CD8-positive, alpha-beta memory T cell (primary cell): ENCODE results near the gene NLRP9. TPM values are rescaled to one million over a fixed set of nuclear protein-coding genes. Genes with fewer than 3 reads are reported as not detected.

Source experiments
- CTCF ChIA-PET: fragments of 350-600 bp; sonication (Branson Sonifier 250); formaldehyde crosslinking; loops from one replicate; lab custom pipeline; 2021; ENCODE audit warnings: antibody characterized with exemption; lab: Charles Lee
- POLR2A ChIA-PET: fragments of 350-600 bp; sonication (Branson Sonifier 250); formaldehyde crosslinking; loops from one replicate; lab custom pipeline; 2021; ENCODE audit warnings: antibody characterized with exemption; lab: Charles Lee
- DNase-seq, 5 donors: peaks; one replicate each; pipeline versions ENCODE4 v3.0.0 to v3.0.0-alpha.2; 2020 to 2022; ENCODE audit warnings: mixed read lengths in 1 of 5
- H3K27ac ChIP-seq: one replicate; pipeline ENCODE4 v1.7.0; 2013; ENCODE audit warnings: low read depth, mild to moderate bottlenecking, low read length, moderate library complexity
- H3K27me3 ChIP-seq: 2 replicates; pipeline ENCODE4 v1.7.0; 2013; ENCODE audit warnings: low read length, mild to moderate bottlenecking; ENCODE audit not compliant: insufficient read depth, poor library complexity, severe bottlenecking
- H3K36me3 ChIP-seq: 2 replicates; pipeline ENCODE4 v1.7.0; 2013; ENCODE audit warnings: mild to moderate bottlenecking, low read length, moderate library complexity; ENCODE audit not compliant: insufficient read depth
- H3K4me1 ChIP-seq: 2 replicates; pipeline ENCODE4 v1.7.0; 2013; ENCODE audit warnings: mild to moderate bottlenecking, low read length, moderate library complexity; ENCODE audit not compliant: insufficient read depth
- H3K4me3 ChIP-seq: 2 replicates; pipeline ENCODE4 v1.7.0; 2013; ENCODE audit warnings: mild to moderate bottlenecking, low read length
- H3K9me3 ChIP-seq: 2 replicates; pipeline ENCODE4 v1.7.0; 2013; ENCODE audit warnings: mild to moderate bottlenecking, low read length
- H3K27ac Mint-ChIP-seq, 8 donors: one replicate each; pipeline ENCODE4 v1.8.0; 2020 to 2021; ENCODE audit warnings: mixed read lengths in 8 of 8, mild to moderate bottlenecking in 6 of 8, inconsistent platforms in 3 of 8, moderate library complexity in 3 of 8
- H3K27me3 Mint-ChIP-seq, 2 donors: one replicate each; pipeline ENCODE4 v1.8.0; 2020 to 2021; ENCODE audit warnings: mixed read lengths in 2 of 2, mild to moderate bottlenecking in 1 of 2, moderate library complexity in 1 of 2
- H3K36me3 Mint-ChIP-seq, 3 donors: one replicate each; pipeline ENCODE4 v1.8.0; 2020 to 2021; ENCODE audit warnings: mixed read lengths in 3 of 3, inconsistent platforms in 1 of 3, mild to moderate bottlenecking in 1 of 3
- H3K4me1 Mint-ChIP-seq, 3 donors: one replicate each; pipeline ENCODE4 v1.8.0; 2020 to 2021; ENCODE audit warnings: mixed read lengths in 3 of 3, inconsistent platforms in 1 of 3, mild to moderate bottlenecking in 1 of 3
- H3K4me3 Mint-ChIP-seq, 7 donors: one replicate each; pipeline ENCODE4 v1.8.0; 2020 to 2021; ENCODE audit warnings: mixed read lengths in 7 of 7, mild to moderate bottlenecking in 6 of 7, moderate library complexity in 4 of 7, inconsistent platforms in 2 of 7
- H3K9me3 Mint-ChIP-seq, 5 donors: one replicate each; pipeline ENCODE4 v1.8.0; 2020 to 2022; ENCODE audit warnings: mixed read lengths in 5 of 5, mild to moderate bottlenecking in 3 of 5, moderate library complexity in 2 of 5, inconsistent platforms in 1 of 5
- polyA plus RNA-seq: library from polyadenylated mRNA; unstranded; fragments of 300-500 nt; fragmentation: Illumina TruSeq; gene quantifications from one replicate; pipeline ENCODE4 v1.2.3, GENCODE V29; 2021
- total RNA-seq, 2 experiments: library from RNA; stranded (reverse); gene quantifications; one replicate each; pipeline ENCODE4 v1.2.3, GENCODE V29; 2021

The NLRP9 gene
- total and polyA plus RNA-seq, 3 experiments from 2014 or later = not detected

GRCh38 chr19:55717251-55717650 lies 21.0 kb downstream of the NLRP9 start:
- CTCF ChIA-PET = no interaction called here
- Histone ChIP-seq H3K4me1 (no peaks in the 10 kb centered on the region), H3K4me3 (no peak overlapping the region), H3K9me3 (no peaks in the 10 kb centered on the region), H3K36me3 (no peaks in the 10 kb centered on the region), H3K27ac (no peak overlapping the region), H3K27me3 (no peaks in the 10 kb centered on the region)
- no peak for DNase-seq
- H3K4me1 Mint-ChIP-seq = peaks cover 3 to 5% (median 5%) of the 10 kb centered on the region in 3 donors
- peaks cover 0 to 4% (median 3%) of the 10 kb centered on the region in 3 donors for H3K36me3 Mint-ChIP-seq
- POLR2A ChIA-PET = no interaction called here
- peaks cover 50 to 63% of the 10 kb centered on the region in 2 donors for H3K27me3 Mint-ChIP-seq
- no peak overlapping the region for H3K4me3 Mint-ChIP-seq
- peaks cover 6 to 25% (median 20%) of the 10 kb centered on the region in 5 donors for H3K9me3 Mint-ChIP-seq
- H3K27ac Mint-ChIP-seq = peak overlapping the region in 1 of 8 donors; percentile 41

DNA sequence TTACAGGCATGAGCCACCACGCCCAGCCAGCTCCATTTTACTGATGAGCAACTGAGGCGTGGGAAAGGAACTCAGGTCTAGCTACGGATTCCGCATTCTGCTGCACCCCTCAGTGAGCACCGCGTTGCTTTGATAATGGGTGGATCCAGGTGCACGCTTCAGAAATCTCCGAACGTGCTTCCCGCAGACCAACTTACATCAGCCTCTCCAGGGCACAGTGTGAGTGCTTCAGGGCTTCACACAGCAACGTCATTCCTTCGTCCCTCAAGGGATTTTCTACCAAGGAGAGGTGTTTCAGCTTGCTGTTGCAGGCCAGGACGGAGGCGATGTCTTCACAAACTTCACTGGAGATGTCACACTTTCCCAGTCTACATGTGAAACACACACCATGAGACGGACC lies 21.7 kb downstream of the NLRP9 start:
- no peaks in the 10 kb centered on the region for H3K36me3 Mint-ChIP-seq
- ChIA-PET CTCF (no interaction called here), POLR2A (no interaction called here)
- peaks cover 43 to 56% of the 10 kb centered on the region in 2 donors for H3K27me3 Mint-ChIP-seq
- no peaks in the 10 kb centered on the region for H3K27me3 ChIP-seq
- no peaks in the 10 kb centered on the region for H3K9me3 ChIP-seq
- H3K4me1 ChIP-seq = no peaks in the 10 kb centered on the region
- H3K4me3 Mint-ChIP-seq = no peak overlapping the region
- H3K27ac Mint-ChIP-seq = peak overlapping the region in 1 of 8 donors; percentile 79
- no peaks in the 10 kb centered on the region for H3K36me3 ChIP-seq
- peaks cover 0 to 18% (median 13%) of the 10 kb centered on the region in 5 donors for H3K9me3 Mint-ChIP-seq
- no peak for DNase-seq
- H3K4me3 ChIP-seq = no peak overlapping the region
- H3K27ac ChIP-seq = no peak overlapping the region
- H3K4me1 Mint-ChIP-seq = peaks cover 3 to 5% (median 5%) of the 10 kb centered on the region in 3 donors

GRCh38 chr19:55712804-55713631 lies 25.2 kb downstream of the NLRP9 start:
- Mint-ChIP-seq H3K36me3 (no peaks in the 10 kb centered on the region), H3K4me3 (no peak overlapping the region), H3K9me3 (peaks cover 0 to 2% (median 0%) of the 10 kb centered on the region in 5 donors), H3K27ac (peak overlapping the region in 3 of 8 donors; percentile 47 to 79 (median 47)), H3K4me1 (peaks cover 3 to 5% (median 5%) of the 10 kb centered on the region in 3 donors), H3K27me3 (peaks cover 14 to 23% of the 10 kb centered on the region in 2 donors)
- H3K27ac ChIP-seq = no peak overlapping the region
- H3K27me3 ChIP-seq = no peaks in the 10 kb centered on the region
- ChIA-PET CTCF (no interaction called here), POLR2A (no interaction called here)
- H3K4me1 ChIP-seq = no peaks in the 10 kb centered on the region
- DNase-seq = no peak
- H3K36me3 ChIP-seq = no peaks in the 10 kb centered on the region
- no peaks in the 10 kb centered on the region for H3K9me3 ChIP-seq
- H3K4me3 ChIP-seq = no peak overlapping the region

DNA sequence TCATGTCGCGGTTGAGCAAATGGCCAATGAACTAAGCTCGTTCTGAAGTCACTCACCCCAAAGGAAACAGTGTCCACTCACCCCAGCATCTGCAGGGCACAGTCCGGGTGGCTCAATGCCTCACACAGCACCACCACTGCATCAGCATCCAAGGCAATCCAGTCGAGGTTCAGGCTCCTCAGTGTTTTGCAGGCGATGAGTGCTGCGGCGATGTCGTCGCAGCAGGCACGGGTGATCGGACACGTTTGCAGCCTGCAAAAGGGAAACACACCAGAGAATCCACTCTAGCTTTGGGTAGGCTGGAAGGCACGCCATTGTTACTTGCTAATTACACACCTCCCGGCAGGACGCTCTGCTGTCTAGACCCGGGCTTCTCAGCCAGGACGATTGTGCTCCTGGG lies 26.5 kb downstream of the NLRP9 start:
- peaks cover 6 to 10% of the 10 kb centered on the region in 2 donors for H3K27me3 Mint-ChIP-seq
- POLR2A ChIA-PET = no interaction called here
- H3K4me3 Mint-ChIP-seq = no peak overlapping the region
- H3K27me3 ChIP-seq = no peaks in the 10 kb centered on the region
- no peaks in the 10 kb centered on the region for H3K4me1 ChIP-seq
- no peak overlapping the region for H3K4me3 ChIP-seq
- no peaks in the 10 kb centered on the region for H3K36me3 Mint-ChIP-seq
- no peak overlapping the region for H3K27ac ChIP-seq
- CTCF ChIA-PET = no interaction called here
- H3K36me3 ChIP-seq = no peaks in the 10 kb centered on the region
- H3K27ac Mint-ChIP-seq = peak overlapping the region in 1 of 8 donors; percentile 34
- DNase-seq = no peak
- H3K4me1 Mint-ChIP-seq = peaks cover 3 to 5% (median 5%) of the 10 kb centered on the region in 3 donors
- peaks cover 0 to 2% (median 0%) of the 10 kb centered on the region in 5 donors for H3K9me3 Mint-ChIP-seq
- H3K9me3 ChIP-seq = no peaks in the 10 kb centered on the region

DNA sequence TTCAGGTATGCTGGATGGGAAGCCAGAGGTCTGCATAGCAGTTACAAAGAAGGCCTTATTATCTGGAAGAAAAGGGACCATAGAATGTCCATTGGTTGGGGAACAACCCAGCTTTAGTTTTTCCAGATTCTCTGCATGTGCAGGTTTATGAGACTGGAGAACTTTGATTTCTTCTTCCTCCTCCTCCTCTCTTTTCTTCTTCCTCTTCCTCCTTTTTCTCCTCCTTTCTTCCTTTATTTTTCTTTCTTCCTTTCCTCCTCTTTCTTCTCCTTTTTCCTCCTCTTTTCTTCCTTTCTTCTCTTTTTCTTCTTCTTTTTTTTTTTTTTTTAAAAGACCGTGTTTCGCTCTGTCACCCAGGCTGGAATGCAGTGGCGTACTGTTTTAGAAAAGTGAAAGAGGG lies 32.2 kb downstream of the NLRP9 start:
- ChIA-PET POLR2A (interaction anchor here (0.6 kb wide), 1 partner anchor 226 kb away, joined by 4 read pairs; the partner anchor contains the start of gene NLRP13), CTCF (no interaction called here)
- H3K9me3 Mint-ChIP-seq = no peaks in the 10 kb centered on the region
- peak overlapping the region in 1 of 8 donors; percentile 41 for H3K27ac Mint-ChIP-seq
- H3K27me3 Mint-ChIP-seq = peaks cover 0 to 2% of the 10 kb centered on the region in 2 donors
- no peak for DNase-seq
- peaks cover 0 to 9% (median 1%) of the 10 kb centered on the region in 3 donors for H3K36me3 Mint-ChIP-seq
- Histone ChIP-seq H3K36me3 (no peaks in the 10 kb centered on the region), H3K9me3 (no peaks in the 10 kb centered on the region), H3K27me3 (no peaks in the 10 kb centered on the region), H3K4me1 (no peaks in the 10 kb centered on the region), H3K27ac (no peak overlapping the region), H3K4me3 (no peak overlapping the region)
- peaks cover 4 to 6% (median 4%) of the 10 kb centered on the region in 3 donors for H3K4me1 Mint-ChIP-seq
- H3K4me3 Mint-ChIP-seq = no peak overlapping the region

GRCh38 chr19:55704494-55705245 lies 33.5 kb downstream of the NLRP9 start:
- H3K4me1 Mint-ChIP-seq = peaks cover 4 to 6% (median 4%) of the 10 kb centered on the region in 3 donors
- CTCF ChIA-PET = no interaction called here

DNA sequence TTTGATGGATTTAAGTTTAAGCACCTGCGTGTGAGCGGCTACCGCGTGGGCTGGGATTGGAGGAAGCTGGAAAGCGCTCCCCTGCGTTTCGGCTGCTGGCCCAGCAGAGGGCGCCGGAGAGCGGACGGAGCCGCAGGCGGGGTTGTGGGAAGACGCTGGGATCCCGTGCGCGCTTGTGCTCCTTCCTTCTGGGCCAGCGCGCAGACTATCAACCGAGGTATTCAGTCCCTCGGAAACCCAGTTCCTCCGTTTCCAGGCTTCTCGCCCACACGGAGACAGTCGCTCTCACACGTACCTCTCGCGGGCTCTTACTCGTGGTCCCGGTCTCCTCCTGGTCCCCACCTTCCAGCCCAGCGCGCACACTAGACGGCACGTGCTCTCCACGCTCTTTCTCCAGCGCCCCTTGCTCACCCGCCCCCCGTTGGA lies 34.4 kb downstream of the NLRP9 start:
- peaks cover 0 to 20% (median 1%) of the 10 kb centered on the region in 3 donors for H3K36me3 Mint-ChIP-seq
- no peaks in the 10 kb centered on the region for H3K9me3 Mint-ChIP-seq
- DNase-seq = peak in 4 of 5 donors; percentile 9 to 52 (median 14)
- Histone ChIP-seq H3K9me3 (no peaks in the 10 kb centered on the region), H3K27me3 (no peaks in the 10 kb centered on the region), H3K4me3 (no peak overlapping the region), H3K4me1 (no peaks in the 10 kb centered on the region), H3K27ac (no peak overlapping the region), H3K36me3 (peaks cover 5% of the 10 kb centered on the region)
- peaks cover 4 to 6% (median 4%) of the 10 kb centered on the region in 3 donors for H3K4me1 Mint-ChIP-seq
- ChIA-PET CTCF (interaction anchor here (1.0 kb wide), 1 partner anchor 1152 kb away, joined by 3 read pairs; no protein-coding TSS in a partner anchor), POLR2A (no interaction called here)
- H3K27me3 Mint-ChIP-seq = no peaks in the 10 kb centered on the region
- no peak overlapping the region for H3K4me3 Mint-ChIP-seq
- H3K27ac Mint-ChIP-seq = peak overlapping the region in 1 of 8 donors; percentile 51

More at GRCh38 chr19:55704494-55705245, 33.5 kb downstream of the NLRP9 start:
- H3K9me3 Mint-ChIP-seq = no peaks in the 10 kb centered on the region
- H3K27ac ChIP-seq = no peak overlapping the region
- POLR2A ChIA-PET = no interaction called here
- no peaks in the 10 kb centered on the region for H3K4me1 ChIP-seq
- no peak for DNase-seq
- H3K9me3 ChIP-seq = no peaks in the 10 kb centered on the region
- H3K27ac Mint-ChIP-seq = no peak overlapping the region
- H3K4me3 Mint-ChIP-seq = no peak overlapping the region
- no peaks in the 10 kb centered on the region for H3K27me3 Mint-ChIP-seq
- H3K36me3 ChIP-seq = no peaks in the 10 kb centered on the region
- peaks cover 0 to 13% (median 1%) of the 10 kb centered on the region in 3 donors for H3K36me3 Mint-ChIP-seq
- H3K27me3 ChIP-seq = no peaks in the 10 kb centered on the region
- H3K4me3 ChIP-seq = no peak overlapping the region
